Islet of Langerhans (tissue), 1 donor: ENCODE data around the gene G3BP1.
"Not testable (repeated sequence)": the region's sequence is repeated elsewhere in the genome, so short reads cannot be mapped to it uniquely, and the experiment has no call there.

Source experiments
- FAIRE-seq: peaks from one replicate; lab custom pipeline; 2011; peaks lifted over from hg19 to GRCh38; lab: Jason Lieb, UNC

G3BP1 gene

GRCh38 chr5:151771259-151772028, at the start of gene G3BP1:
Gene G3BP1, plus strand, starts transcription at chr5:151771954. Its CDS starts 14,667 bp downstream, at chr5:151786621.
- peak; percentile 98 for FAIRE-seq

GRCh38 chr5:151722546-151722945, 49.2 kb upstream of the G3BP1 start:
- no peak for FAIRE-seq

- FAIRE-seq, result no peak
Observed at GRCh38 chr5:151724360-151724759, 47.4 kb upstream of the G3BP1 start.

GRCh38 chr5:151729597-151729996, 42.2 kb upstream of the G3BP1 start:
- not testable (repeated sequence) for FAIRE-seq

DNA sequence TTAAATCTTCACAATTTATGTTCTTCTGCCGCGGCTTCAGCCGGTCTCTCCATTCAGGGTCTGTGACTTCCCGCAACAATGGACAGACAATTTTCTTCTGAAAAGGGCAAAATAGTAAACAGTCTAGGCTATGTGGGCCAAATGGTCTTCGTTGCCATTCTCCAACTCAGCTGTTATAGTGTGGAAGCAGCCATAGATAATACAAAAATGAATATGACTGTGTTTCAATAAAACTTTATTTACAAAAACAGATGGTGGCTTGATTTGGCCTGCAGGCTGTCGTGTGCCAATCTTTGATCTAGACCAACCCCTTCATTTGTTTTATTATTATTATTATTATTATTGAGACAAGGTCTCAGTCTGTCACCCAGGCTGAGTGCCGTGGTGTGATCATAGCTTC, 41.4 kb upstream of the G3BP1 start:
- FAIRE-seq, result no peak

DNA sequence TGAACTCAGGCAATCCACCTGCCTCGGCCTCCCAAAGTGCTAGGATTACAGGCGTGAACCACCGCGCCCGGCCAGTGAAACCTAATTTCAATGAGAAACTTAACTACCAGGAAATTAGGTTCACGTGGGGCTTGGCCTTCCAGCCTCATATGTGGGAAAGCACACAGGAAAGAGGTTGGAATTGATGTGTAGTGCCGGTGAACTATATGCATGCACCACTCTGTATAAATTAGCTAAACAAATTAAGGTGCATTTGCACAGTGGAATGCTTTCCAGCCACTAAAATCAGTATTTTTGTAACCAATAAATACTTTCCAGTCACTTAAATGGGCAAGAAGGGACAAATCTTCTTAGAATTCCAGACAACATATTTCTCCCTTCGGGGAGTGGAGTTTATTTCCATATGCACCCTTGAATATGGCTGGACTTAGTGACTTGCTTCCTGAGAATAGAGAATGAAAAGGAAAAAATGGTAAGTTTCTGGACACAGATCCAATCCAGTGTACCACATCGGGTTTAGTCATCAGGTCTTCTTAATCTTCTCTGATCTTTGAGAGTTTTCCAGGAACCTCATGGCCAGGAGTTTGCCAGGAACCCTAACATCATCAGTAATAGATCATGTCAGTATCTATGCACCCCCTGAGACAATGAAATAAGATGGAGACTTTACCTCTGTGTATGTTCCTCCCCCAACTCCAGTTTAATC, 38.2 kb upstream of the G3BP1 start:
- no peak for FAIRE-seq

GRCh38 chr5:151734064-151734408, 37.7 kb upstream of the G3BP1 start:
- FAIRE-seq, result no peak

- no peak for FAIRE-seq
Observed at GRCh38 chr5:151735646-151736045, 36.1 kb upstream of the G3BP1 start.

DNA sequence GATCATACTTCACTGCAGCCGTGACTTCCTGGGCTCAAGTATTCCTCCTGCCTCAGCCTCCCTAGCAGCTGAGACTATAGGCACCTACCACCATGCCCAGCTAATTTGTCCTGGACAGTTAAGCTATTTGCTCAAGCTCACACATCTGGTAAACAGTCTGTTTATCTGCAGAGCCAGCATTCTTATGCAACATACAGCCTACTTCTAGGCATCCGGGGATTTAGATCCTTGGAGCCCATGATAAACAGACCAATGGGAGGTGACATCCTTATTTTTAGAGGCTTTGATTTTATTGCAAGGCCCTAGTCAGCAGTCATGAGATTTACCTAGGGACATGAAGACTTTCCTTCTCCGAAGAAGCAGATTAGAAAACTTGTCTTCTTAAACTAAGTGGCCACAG, 34.3 kb upstream of the G3BP1 start:
- FAIRE-seq, result no peak

GRCh38 chr5:151738125-151738848, 33.5 kb upstream of the G3BP1 start:
- FAIRE-seq, result no peak

DNA sequence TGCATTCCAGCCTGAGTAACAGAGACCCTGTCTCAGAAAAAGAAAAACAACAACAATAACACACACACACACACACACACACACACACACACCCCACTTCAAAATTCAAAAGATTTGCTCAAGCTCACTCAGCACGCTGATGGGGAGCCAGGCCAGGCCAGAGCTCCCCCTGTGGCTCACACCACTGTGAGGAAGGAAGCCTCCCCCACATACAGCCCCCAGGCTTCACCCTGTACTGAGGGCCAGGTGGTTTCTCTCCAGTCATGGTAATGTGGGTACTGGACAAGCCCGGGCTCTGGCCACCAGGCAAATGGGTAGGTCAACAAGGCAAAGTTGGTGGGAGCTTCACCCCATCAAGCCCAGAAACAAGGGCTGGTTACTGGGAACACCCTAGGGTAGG, 32.4 kb upstream of the G3BP1 start:
- no peak for FAIRE-seq

- no peak for FAIRE-seq
Observed at GRCh38 chr5:151739939-151740335, 31.8 kb upstream of the G3BP1 start.

- peak; percentile 65 for FAIRE-seq
Observed at GRCh38 chr5:151740336-151740942, 31.3 kb upstream of the G3BP1 start.

DNA sequence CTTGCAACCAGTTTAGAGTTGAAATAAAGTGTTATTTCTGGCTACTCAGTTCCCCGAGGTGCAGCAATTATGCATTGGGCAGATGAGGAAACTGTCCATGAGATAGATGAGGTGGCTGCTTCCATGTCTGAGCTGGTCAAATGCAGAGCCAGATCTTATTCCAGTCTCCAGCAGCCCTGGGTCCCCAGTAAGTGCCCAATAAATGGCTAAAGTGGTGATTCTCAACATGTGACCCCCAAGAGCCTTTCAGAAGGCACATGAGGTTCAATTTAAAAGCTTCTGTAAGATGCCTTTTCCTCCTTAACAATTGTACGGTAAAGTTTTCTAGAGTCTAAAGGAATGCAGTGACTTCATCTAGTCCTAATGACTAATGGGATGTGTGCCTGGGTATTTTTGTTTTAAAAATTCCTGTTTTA, 30.8 kb upstream of the G3BP1 start:
- no peak for FAIRE-seq

DNA sequence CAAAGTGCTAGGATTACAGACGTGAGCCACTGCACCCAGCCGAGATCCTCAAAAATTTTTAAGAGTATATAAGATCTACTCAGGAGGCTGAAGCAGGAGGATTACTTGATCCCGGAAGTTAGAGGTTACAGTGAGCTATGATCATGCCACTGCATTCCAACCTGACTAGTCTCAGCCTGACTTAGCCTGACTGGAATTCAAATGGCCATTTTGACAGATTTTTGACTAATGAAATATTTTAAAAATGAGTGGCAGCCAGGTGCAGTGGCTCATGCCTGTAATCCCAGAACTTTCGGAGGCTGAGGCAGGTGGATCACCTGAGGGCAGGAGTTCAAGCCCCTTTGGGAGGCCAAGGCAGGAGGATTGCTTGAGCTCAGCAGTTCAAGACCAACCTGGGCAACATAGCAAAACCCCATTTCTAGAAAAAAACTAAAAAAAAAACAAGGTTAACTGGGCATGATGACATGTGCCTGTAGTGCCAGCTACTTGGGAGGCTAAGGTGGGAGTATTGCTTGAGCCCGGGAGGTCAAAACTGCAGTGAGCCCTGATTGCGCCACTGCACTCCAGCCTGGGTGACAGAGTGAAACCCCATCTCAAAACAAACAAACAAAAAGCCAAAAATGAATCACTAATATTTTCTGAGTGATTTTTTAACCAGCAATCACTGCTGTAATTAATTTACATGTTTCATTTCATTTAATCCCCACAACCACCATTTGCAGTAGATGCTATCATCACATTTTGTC, 29.9 kb upstream of the G3BP1 start:
- no peak for FAIRE-seq

DNA sequence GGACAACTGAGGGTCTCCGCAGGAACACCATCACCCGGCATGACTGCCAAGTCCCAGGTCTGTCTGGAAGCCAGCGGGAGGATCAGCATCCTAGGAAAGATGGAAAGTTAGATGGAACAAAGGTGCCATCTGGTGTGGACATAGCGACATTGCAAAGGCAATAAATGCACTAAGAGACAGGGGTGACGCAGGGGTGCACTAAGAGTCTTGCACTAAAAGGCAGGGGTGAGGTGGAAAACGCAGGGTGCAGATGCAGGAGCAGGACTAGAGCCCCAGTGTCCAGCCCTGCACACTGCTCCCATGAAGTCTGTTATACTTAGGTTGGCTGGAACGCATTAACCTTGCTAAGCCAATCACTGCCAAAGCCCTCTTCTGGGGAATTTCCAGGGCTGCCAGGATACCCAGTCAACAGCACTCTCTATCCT, 28.9 kb upstream of the G3BP1 start:
- FAIRE-seq, result no peak

DNA sequence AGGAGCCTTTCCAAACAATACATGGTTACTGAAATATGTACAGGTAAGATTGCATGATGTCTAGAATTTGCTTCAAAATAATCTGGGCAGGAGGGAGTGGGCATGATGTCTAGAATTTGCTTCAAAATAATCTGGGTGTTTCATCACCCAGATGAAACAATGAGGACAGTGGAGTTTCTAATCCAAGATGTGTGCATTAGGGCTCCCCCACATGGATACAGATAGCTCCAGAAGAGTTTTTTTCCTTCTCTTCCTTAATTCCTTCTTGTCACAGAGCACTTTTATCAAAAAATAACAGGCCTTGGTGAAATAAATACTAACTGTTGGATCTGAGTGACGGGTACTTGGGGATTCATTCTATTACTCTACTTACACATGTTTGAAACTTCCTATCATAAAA, 28.2 kb upstream of the G3BP1 start:
- FAIRE-seq, result no peak

GRCh38 chr5:151745071-151745705, 26.6 kb upstream of the G3BP1 start:
- no peak for FAIRE-seq

DNA sequence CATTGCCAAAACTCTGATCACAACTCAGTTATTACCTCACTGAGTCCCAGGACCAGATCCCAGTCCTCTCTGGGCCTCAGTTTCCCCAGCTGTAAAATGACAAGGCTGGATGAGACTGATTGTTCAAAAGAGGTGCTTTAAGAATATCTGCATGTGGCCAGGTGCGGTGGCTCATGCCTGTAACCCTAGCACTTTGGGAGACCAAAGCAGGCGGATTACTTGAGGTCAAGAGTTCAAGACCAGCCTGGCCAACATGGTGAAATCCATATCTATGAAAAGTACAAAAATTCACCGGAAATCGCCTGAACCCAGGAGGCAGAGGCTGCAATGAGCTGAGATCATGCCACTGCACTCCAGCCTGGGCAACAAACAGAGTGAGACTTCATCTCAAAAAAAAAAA, 21.6 kb upstream of the G3BP1 start:
- FAIRE-seq, result no peak

DNA sequence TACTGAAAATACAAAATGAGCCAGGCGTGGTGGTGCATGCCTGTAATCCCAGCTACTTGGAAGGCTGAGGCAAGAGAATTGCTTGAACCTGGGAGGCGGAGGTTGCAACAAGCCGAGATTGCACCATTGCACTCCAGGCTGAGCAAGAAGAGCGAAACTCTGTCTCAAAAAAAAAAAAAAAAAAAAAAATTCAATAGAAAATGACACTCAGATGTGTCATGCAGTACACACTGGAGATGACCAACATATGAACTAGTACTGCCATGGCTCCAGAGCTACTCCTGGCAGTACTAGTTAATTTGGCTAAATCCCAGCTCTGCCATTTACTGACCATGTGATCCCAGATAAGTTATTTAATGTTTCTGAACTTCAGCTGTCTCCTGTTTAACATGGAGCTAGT, 20.7 kb upstream of the G3BP1 start:
- FAIRE-seq, result no peak

DNA sequence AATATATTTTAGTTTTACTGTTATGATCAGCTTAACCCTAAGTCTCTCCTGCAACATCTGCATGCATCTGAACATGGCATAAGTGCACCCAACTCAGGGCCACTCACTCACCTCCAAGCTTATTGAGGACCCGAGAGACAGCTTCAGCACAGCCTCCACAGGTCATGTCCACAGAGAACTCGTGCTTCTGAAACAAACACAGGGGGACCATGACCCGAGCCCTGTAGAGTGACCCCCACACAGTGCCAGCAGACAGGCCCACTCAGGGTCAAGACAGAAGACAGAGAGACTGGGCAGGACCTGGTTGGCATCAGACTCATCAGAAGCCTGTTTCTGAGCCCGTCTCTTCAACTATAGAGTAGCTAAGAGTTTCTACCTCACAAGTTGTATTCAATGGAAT, 20.2 kb upstream of the G3BP1 start:
- FAIRE-seq, result no peak

GRCh38 chr5:151755383-151755782, 16.4 kb upstream of the G3BP1 start:
- no peak for FAIRE-seq
